Skeletal muscle tissue (tissue), 4 donors: Measurements from ENCODE around the gene GRXCR1. TPM values are rescaled to one million over a fixed set of nuclear protein-coding genes. Genes with fewer than 3 reads are reported as not detected.

Source experiments
- H3K27ac ChIP-seq: one replicate; pipeline ENCODE4 v1.7.0; 2013; ENCODE audit warnings: mild to moderate bottlenecking, low read depth, low read length, inconsistent platforms
- H3K27me3 ChIP-seq, 3 donors: one replicate each; pipeline ENCODE4 v1.7.0; 2013; ENCODE audit warnings: low read length in 3 of 3; ENCODE audit not compliant: control insufficient read depth in 3 of 3, insufficient read depth in 3 of 3
- H3K36me3 ChIP-seq, 3 donors: one replicate each; pipeline ENCODE4 v1.7.0; 2013; ENCODE audit warnings: low read length in 3 of 3; ENCODE audit not compliant: control insufficient read depth in 3 of 3, insufficient read depth in 3 of 3
- H3K4me1 ChIP-seq, 3 donors: one replicate each; pipeline ENCODE4 v1.7.0; 2013; ENCODE audit warnings: low read length in 3 of 3, mild to moderate bottlenecking in 3 of 3; ENCODE audit not compliant: control insufficient read depth in 3 of 3, insufficient read depth in 3 of 3
- H3K4me3 ChIP-seq, 3 donors: one replicate each; pipeline ENCODE4 v1.7.0; 2013; ENCODE audit warnings: low read length in 3 of 3
- H3K9ac ChIP-seq, 3 donors: one replicate each; pipeline ENCODE4 v1.7.0; 2013; ENCODE audit warnings: low read length in 3 of 3, mild to moderate bottlenecking in 3 of 3, moderate library complexity in 2 of 3, low read depth in 1 of 3
- H3K9me3 ChIP-seq, 3 donors: one replicate each; pipeline ENCODE4 v1.7.0; 2013; ENCODE audit warnings: low read length in 3 of 3; ENCODE audit not compliant: control insufficient read depth in 3 of 3
- total RNA-seq: library from RNA; depleted of rRNA; stranded (reverse); fragments of >200 nt; gene quantifications from one replicate; pipeline ENCODE4 v1.2.3, GENCODE V29; 2014
- donor health status: Osteomylitis.

GRXCR1 gene
- total RNA-seq: not detected

GRCh38 chr4:42892413-42892812 is at the start of gene GRXCR1:
GRXCR1 (plus strand) TSS chr4:42892713; CDS start chr4:42893267, 554 bp downstream.
- Histone ChIP-seq H3K9ac (no peak within 1 kb of the TSS), H3K27ac (no peak within 1 kb of the TSS), H3K4me3 (no peak within 1 kb of the TSS), H3K27me3 (no peaks in the 10 kb centered on the region), H3K9me3 (no peaks in the 10 kb centered on the region), H3K36me3 (no peaks in the 10 kb centered on the region), H3K4me1 (no peaks in the 10 kb centered on the region)

- Histone ChIP-seq H3K27ac (no peak overlapping the region), H3K4me1 (no peaks in the 10 kb centered on the region)
Observed at GRCh38 chr4:42843694-42844093, 48.8 kb upstream of the GRXCR1 start.

GRCh38 chr4:42844422-42845070 is 48.0 kb upstream of the GRXCR1 start:
- Histone ChIP-seq H3K9me3 (no peaks in the 10 kb centered on the region), H3K27ac (no peak overlapping the region), H3K9ac (no peak overlapping the region), H3K36me3 (no peaks in the 10 kb centered on the region), H3K27me3 (no peaks in the 10 kb centered on the region), H3K4me1 (no peaks in the 10 kb centered on the region), H3K4me3 (no peak overlapping the region)

More at GRCh38 chr4:42843694-42844093, 48.8 kb upstream of the GRXCR1 start:
- Histone ChIP-seq H3K36me3 (no peaks in the 10 kb centered on the region), H3K27me3 (no peaks in the 10 kb centered on the region), H3K9ac (no peak overlapping the region), H3K9me3 (no peaks in the 10 kb centered on the region), H3K4me3 (no peak overlapping the region)

- H3K4me1 ChIP-seq: no peaks in the 10 kb centered on the region
- no peaks in the 10 kb centered on the region for H3K27me3 ChIP-seq
- H3K4me3 ChIP-seq: no peak overlapping the region
- no peaks in the 10 kb centered on the region for H3K36me3 ChIP-seq
- H3K27ac ChIP-seq: no peak overlapping the region
- H3K9ac ChIP-seq: no peak overlapping the region
- no peaks in the 10 kb centered on the region for H3K9me3 ChIP-seq
Observed at GRCh38 chr4:42845586-42845985, 46.9 kb upstream of the GRXCR1 start.

GRCh38 chr4:42855779-42856178 is 36.7 kb upstream of the GRXCR1 start:
- Histone ChIP-seq H3K9ac (no peak overlapping the region), H3K36me3 (no peaks in the 10 kb centered on the region), H3K27ac (no peak overlapping the region), H3K4me3 (no peak overlapping the region), H3K27me3 (no peaks in the 10 kb centered on the region), H3K9me3 (no peaks in the 10 kb centered on the region), H3K4me1 (no peaks in the 10 kb centered on the region)

GRCh38 chr4:42865572-42866189 is 26.8 kb upstream of the GRXCR1 start:
- Histone ChIP-seq H3K27me3 (no peaks in the 10 kb centered on the region), H3K36me3 (no peaks in the 10 kb centered on the region), H3K9ac (no peak overlapping the region), H3K4me1 (no peaks in the 10 kb centered on the region), H3K4me3 (no peak overlapping the region), H3K27ac (no peak overlapping the region), H3K9me3 (no peaks in the 10 kb centered on the region)

GRCh38 chr4:42871261-42871660 is 21.3 kb upstream of the GRXCR1 start:
- no peak overlapping the region for H3K9ac ChIP-seq
- peaks cover 2 to 7% (median 7%) of the 10 kb centered on the region in 3 donors for H3K4me1 ChIP-seq
- no peaks in the 10 kb centered on the region for H3K36me3 ChIP-seq

GRCh38 chr4:42871671-42872290 is 20.7 kb upstream of the GRXCR1 start:
- Histone ChIP-seq H3K4me3 (no peak overlapping the region), H3K4me1 (peaks cover 2 to 7% (median 7%) of the 10 kb centered on the region in 3 donors), H3K27ac (no peak overlapping the region), H3K36me3 (no peaks in the 10 kb centered on the region), H3K27me3 (no peaks in the 10 kb centered on the region), H3K9ac (no peak overlapping the region), H3K9me3 (no peaks in the 10 kb centered on the region)

More at GRCh38 chr4:42871261-42871660, 21.3 kb upstream of the GRXCR1 start:
- no peaks in the 10 kb centered on the region for H3K27me3 ChIP-seq
- no peak overlapping the region for H3K4me3 ChIP-seq
- H3K9me3 ChIP-seq: no peaks in the 10 kb centered on the region
- no peak overlapping the region for H3K27ac ChIP-seq

GRCh38 chr4:42878863-42879262 is 13.7 kb upstream of the GRXCR1 start:
- Histone ChIP-seq H3K36me3 (no peaks in the 10 kb centered on the region), H3K4me3 (no peak overlapping the region), H3K9ac (no peak overlapping the region), H3K27me3 (no peaks in the 10 kb centered on the region), H3K27ac (no peak overlapping the region), H3K4me1 (no peaks in the 10 kb centered on the region), H3K9me3 (no peaks in the 10 kb centered on the region)

- Histone ChIP-seq H3K36me3 (no peaks in the 10 kb centered on the region), H3K27me3 (no peaks in the 10 kb centered on the region), H3K4me1 (no peaks in the 10 kb centered on the region), H3K4me3 (no peak overlapping the region), H3K27ac (no peak overlapping the region), H3K9ac (no peak overlapping the region), H3K9me3 (no peaks in the 10 kb centered on the region)
Observed at GRCh38 chr4:42881253-42881652, 11.3 kb upstream of the GRXCR1 start.
